ENCODE results near the gene DICER1. TPM values are rescaled to one million over a fixed set of nuclear protein-coding genes. Genes with fewer than 3 reads are reported as not detected.

Gene DICER1
- total RNA-seq, 1 donor from 2014 or later, result 100 TPM

- DNase-seq (ENCODE audit: extremely low spot score, unreplicated experiment), result no peak
Observed at GRCh38 chr14:95134304-95134933, 22.9 kb downstream of the DICER1 start.

GRCh38 chr14:95133282-95133681, 24.0 kb downstream of the DICER1 start:
- DNase-seq (ENCODE audit: extremely low spot score, unreplicated experiment), result no peak
- peaks cover 31% of the 10 kb centered on the region for H3K4me1 Mint-ChIP-seq (ENCODE audit: unreplicated experiment)
- no peaks in the 10 kb centered on the region for H3K9me3 Mint-ChIP-seq
- peak overlapping the region; percentile 76 for H3K27ac Mint-ChIP-seq
- peak overlapping the region; percentile 57 for H3K4me3 Mint-ChIP-seq
- H3K27me3 Mint-ChIP-seq, result no peaks in the 10 kb centered on the region
- peaks cover 24% of the 10 kb centered on the region for H3K36me3 Mint-ChIP-seq
- TF ChIP-seq CTCF (conservative IDR thresholded peaks at IDR 0.05), result no peak

More at GRCh38 chr14:95134304-95134933, 22.9 kb downstream of the DICER1 start:
- Mint-ChIP-seq H3K4me1 (ENCODE audit: unreplicated experiment) (peaks cover 39% of the 10 kb centered on the region), H3K27me3 (no peaks in the 10 kb centered on the region), H3K27ac (no peak overlapping the region), H3K4me3 (no peak overlapping the region), H3K36me3 (peaks cover 22% of the 10 kb centered on the region), H3K9me3 (no peaks in the 10 kb centered on the region)
- TF ChIP-seq CTCF (conservative IDR thresholded peaks at IDR 0.05), result no peak

DNA sequence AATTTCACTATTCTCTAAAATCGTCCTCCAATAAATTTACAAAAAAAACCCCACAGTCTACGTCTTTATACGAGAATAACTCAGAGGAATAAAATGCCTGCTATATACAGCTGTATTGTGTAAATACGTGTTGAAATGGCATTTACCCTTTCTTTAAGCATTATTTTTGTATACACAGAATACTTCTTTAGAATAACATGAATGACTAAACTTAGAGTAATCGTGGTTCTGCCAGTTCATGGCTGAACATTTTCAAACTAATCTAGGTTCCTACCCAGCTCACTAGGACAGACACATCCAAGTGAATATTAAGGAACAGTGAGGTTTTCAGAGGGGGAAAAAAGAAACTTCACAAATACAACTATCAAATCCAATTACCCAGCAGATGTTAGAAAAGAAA, 24.6 kb downstream of the DICER1 start:
- Mint-ChIP-seq H3K27me3 (no peaks in the 10 kb centered on the region), H3K36me3 (peaks cover 27% of the 10 kb centered on the region), H3K9me3 (no peaks in the 10 kb centered on the region), H3K27ac (no peak overlapping the region), H3K4me1 (ENCODE audit: unreplicated experiment) (peaks cover 30% of the 10 kb centered on the region), H3K4me3 (no peak overlapping the region)
- DNase-seq (ENCODE audit: extremely low spot score, unreplicated experiment), result no peak
- TF ChIP-seq CTCF (conservative IDR thresholded peaks at IDR 0.05), result no peak

DNA sequence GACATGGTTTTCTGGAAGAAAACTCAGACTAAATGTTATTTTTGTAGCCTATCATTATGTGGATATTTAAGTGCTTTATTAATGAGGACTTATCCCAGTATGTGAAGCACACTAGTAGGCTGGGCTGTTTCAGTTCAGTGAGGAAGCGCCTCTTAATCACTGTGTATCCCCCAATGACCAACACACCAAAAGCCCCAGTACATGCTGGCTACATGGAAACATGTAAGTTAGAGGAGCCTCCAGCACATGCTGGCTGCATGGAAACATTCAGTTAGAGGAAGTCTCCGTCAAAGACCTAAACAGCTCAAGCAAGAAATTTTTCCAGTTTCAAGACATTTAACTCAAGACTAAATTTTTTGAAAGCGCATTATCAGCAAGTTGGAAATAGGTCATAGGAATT, 26.8 kb downstream of the DICER1 start:
- no peak for DNase-seq (ENCODE audit: extremely low spot score, unreplicated experiment)
- no peak overlapping the region for H3K4me3 Mint-ChIP-seq
- H3K9me3 Mint-ChIP-seq, result no peaks in the 10 kb centered on the region
- no peak for TF ChIP-seq CTCF (conservative IDR thresholded peaks at IDR 0.05)
- peaks cover 34% of the 10 kb centered on the region for H3K4me1 Mint-ChIP-seq (ENCODE audit: unreplicated experiment)
- H3K27me3 Mint-ChIP-seq, result no peaks in the 10 kb centered on the region
- peaks cover 31% of the 10 kb centered on the region for H3K36me3 Mint-ChIP-seq
- H3K27ac Mint-ChIP-seq, result no peak overlapping the region

GRCh38 chr14:95128140-95128539, 29.2 kb downstream of the DICER1 start:
- DNase-seq (ENCODE audit: extremely low spot score, unreplicated experiment), result no peak
- Mint-ChIP-seq H3K4me1 (ENCODE audit: unreplicated experiment) (peaks cover 24% of the 10 kb centered on the region), H3K36me3 (peaks cover 41% of the 10 kb centered on the region), H3K9me3 (no peaks in the 10 kb centered on the region), H3K4me3 (no peak overlapping the region), H3K27ac (no peak overlapping the region), H3K27me3 (no peaks in the 10 kb centered on the region)
- no peak for TF ChIP-seq CTCF (conservative IDR thresholded peaks at IDR 0.05)
